B cell (primary cell): ENCODE data around the gene TMEM222. TPM values are rescaled to one million over a fixed set of nuclear protein-coding genes. Genes with fewer than 3 reads are reported as not detected.

Source experiments
- ATAC-seq: fragments of 200-7000 bp; cut with Tn5 transposase; one replicate; pipeline ENCODE4 v1.10.0; 2021; ENCODE audit warnings: low read depth, mild to moderate bottlenecking, moderate number of reproducible peaks, moderate library complexity
- CTCF ChIA-PET: fragments of 350-600 bp; sonication (Branson Sonifier 250); formaldehyde crosslinking; loops from one replicate; lab custom pipeline; 2021; ENCODE audit warnings: antibody characterized with exemption, inconsistent platforms; lab: Charles Lee
- POLR2A ChIA-PET: fragments of 350-600 bp; sonication (Branson Sonifier 250); formaldehyde crosslinking; loops from one replicate; lab custom pipeline; 2021; ENCODE audit warnings: antibody characterized with exemption; lab: Charles Lee
- DNase-seq: peaks from one replicate; pipeline ENCODE4 v3.0.0; 2013
- H2AFZ ChIP-seq: 2 replicates; pipeline ENCODE4 v1.6.1; 2012; ENCODE audit warnings: mild to moderate bottlenecking, low read depth, low read length; ENCODE audit not compliant: insufficient read depth, poor library complexity, severe bottlenecking
- H3K27ac ChIP-seq, 2 donors: 1 replicate in 1 of 2; 2 replicates in 1 of 2; pipeline ENCODE4 v1.5.1; 2012 to 2013; ENCODE audit warnings: low read length in 2 of 2, mild to moderate bottlenecking in 2 of 2, moderate library complexity in 1 of 2
- H3K27me3 ChIP-seq, 4 experiments: fragments of 200-600 bp in 1 of 4; sonication (generic) in 1 of 4; replicated peaks in 1 of 4; 1 replicate in 2 of 4; 2 replicates in 2 of 4; pipeline versions ENCODE4 v1.6.1 to v1.7.0; 2013 to 2016; ENCODE audit warnings: low read length in 3 of 4, mild to moderate bottlenecking in 2 of 4, mixed read lengths in 1 of 4, moderate library complexity in 1 of 4; ENCODE audit not compliant: insufficient read depth in 4 of 4, control insufficient read depth in 3 of 4; ENCODE audit errors: control extremely low read depth in 1 of 4
- H3K36me3 ChIP-seq, 2 experiments: replicated peaks in 1 of 2; 1 replicate in 1 of 2; 2 replicates in 1 of 2; pipeline versions ENCODE4 v1.6.1 to v1.7.1; 2013; ENCODE audit warnings: low read length in 1 of 2; ENCODE audit not compliant: insufficient read depth in 2 of 2, control insufficient read depth in 1 of 2; ENCODE audit errors: control extremely low read depth in 1 of 2, extremely low read depth in 1 of 2
- H3K4me1 ChIP-seq, 2 donors: fragments of 200-600 bp in 1 of 2; sonication (generic) in 1 of 2; 1 replicate in 1 of 2; 2 replicates in 1 of 2; pipeline versions ENCODE4 v1.5.1 to v1.6.1; 2013 to 2017; ENCODE audit warnings: low read length in 2 of 2; ENCODE audit not compliant: control insufficient read depth in 2 of 2, insufficient read depth in 2 of 2
- H3K4me2 ChIP-seq: replicated peaks from 2 replicates; pipeline ENCODE3; 2012; ENCODE audit warnings: mild to moderate bottlenecking, low read depth, low read length; ENCODE audit not compliant: poor library complexity, severe bottlenecking
- H3K4me3 ChIP-seq, 5 experiments: fragments of 200-600 bp in 1 of 5; sonication (generic) in 1 of 5; 1 replicate in 3 of 5; 2 replicates in 2 of 5; pipeline versions ENCODE4 v1.5.1 to v1.7.0; 2011 to 2016; ENCODE audit warnings: low read length in 4 of 5, mild to moderate bottlenecking in 4 of 5, low read depth in 2 of 5, control low read depth in 1 of 5, moderate library complexity in 1 of 5; ENCODE audit not compliant: insufficient read depth in 1 of 5; ENCODE audit errors: control extremely low read depth in 1 of 5, extremely low read depth in 1 of 5
- H3K79me2 ChIP-seq: fragments of 200-600 bp; sonication (generic); one replicate; pipeline ENCODE4 v1.6.0; 2016; ENCODE audit warnings: low read length; ENCODE audit not compliant: control insufficient read depth, insufficient read depth
- H3K9ac ChIP-seq: fragments of 200-600 bp; sonication (generic); 2 replicates; pipeline ENCODE4 v1.6.1; 2017; ENCODE audit warnings: mild to moderate bottlenecking, low read length, moderate library complexity
- H3K9me3 ChIP-seq, 3 donors: one replicate each; pipeline versions ENCODE4 v1.6.1 to v1.7.1; 2013; ENCODE audit warnings: low read length in 2 of 3; ENCODE audit not compliant: control insufficient read depth in 2 of 3, insufficient read depth in 1 of 3; ENCODE audit errors: control extremely low read depth in 1 of 3
- H4K20me1 ChIP-seq: 2 replicates; pipeline ENCODE4 v1.6.0; 2012; ENCODE audit warnings: mild to moderate bottlenecking, low read length; ENCODE audit not compliant: insufficient read depth, control insufficient read depth, poor library complexity, severe bottlenecking
- H3K27ac Mint-ChIP-seq: one replicate; pipeline ENCODE4 v1.8.0; 2021; ENCODE audit warnings: mixed read lengths
- H3K27me3 Mint-ChIP-seq: one replicate; pipeline ENCODE4 v1.8.0; 2021; ENCODE audit warnings: mixed read lengths
- H3K4me1 Mint-ChIP-seq: one replicate; pipeline ENCODE4 v1.8.0; 2021; ENCODE audit warnings: mixed read lengths
- H3K4me3 Mint-ChIP-seq: one replicate; pipeline ENCODE4 v1.8.0; 2021; ENCODE audit warnings: mixed read lengths
- H3K9me3 Mint-ChIP-seq: one replicate; pipeline ENCODE4 v1.8.0; 2022; ENCODE audit warnings: mixed read lengths; ENCODE audit not compliant: insufficient read depth
- CTCF ChIP-seq: fragments of 200-600 bp; IDR thresholded peaks from one replicate; pipeline ENCODE4 v1.8.0; 2022; ENCODE audit warnings: antibody characterized with exemption, mild to moderate bottlenecking
- EZH2 ChIP-seq: IDR thresholded peaks from 2 replicates; pipeline ENCODE4 v1.6.1; 2012; ENCODE audit warnings: borderline replicate concordance, low read depth, mild to moderate bottlenecking, moderate library complexity, low read length; ENCODE audit not compliant: insufficient read depth, poor library complexity, severe bottlenecking
- WGBS: methylation state at CpG from one replicate; pipeline ENCODE4 v1.1.5; 2013; ENCODE audit warnings: missing lambda C conversion rate; ENCODE audit not compliant: insufficient coverage; 5-methylcytosine and 5-hydroxymethylcytosine counted together
- intact Hi-C: fragments of 100-400 bp; cut with micrococcal nuclease; formaldehyde crosslinking; loops from one replicate; pipeline ENCODE4 v1.10.0; 2022
- polyA plus RNA-seq: library from polyadenylated mRNA; depleted of rRNA; stranded (reverse); fragments of >200 nt; gene quantifications from 2 replicates; pipeline ENCODE4 v1.2.3, GENCODE V29; 2012
- total RNA-seq, 2 donors: library from RNA; stranded (reverse); fragments of 120-200 nt in 1 of 2; gene quantifications; 1 replicate in 1 of 2; 2 replicates in 1 of 2; pipeline versions ENCODE4 v1.2.3 to v1.2.4, GENCODE V29; 2013 to 2022

TMEM222 gene
- total and polyA plus RNA-seq, 2 donors (not counting 1 experiment from before 2014, with no cell fraction given) = 44.2 to 80.9 TPM

- ATAC-seq = no peak
- no peak overlapping the region for H3K4me3 ChIP-seq
- intact Hi-C loops = no loop called here
- Mint-ChIP-seq H3K27ac (no peak overlapping the region), H3K27me3 (no peaks in the 10 kb centered on the region), H3K4me1 (peaks cover 69% of the 10 kb centered on the region), H3K9me3 (no peaks in the 10 kb centered on the region), H3K4me3 (no peak overlapping the region)
- no peaks in the 10 kb centered on the region for H3K9me3 ChIP-seq
- H4K20me1 ChIP-seq = peaks cover 62% of the 10 kb centered on the region
- H3K9ac ChIP-seq = no peak overlapping the region
- WGBS = 95% methylated on average over 4 of the region's 5 CpGs
- ChIA-PET CTCF (interaction anchor here (0.9 to 3.0 kb wide), 6 partner anchors 9 to 67 kb away, joined by 3 to 16 read pairs (median 8); partner anchors contain the start of genes GPR3 and SYTL1), POLR2A (interaction anchor here (1.5 kb wide), 1 partner anchor 14 kb away, joined by 3 read pairs; the partner anchor contains the start of gene SYTL1)
- H3K27me3 ChIP-seq = no peaks in the 10 kb centered on the region
- TF ChIP-seq CTCF (no peak), EZH2 (no peak)
- H3K27ac ChIP-seq = no peak overlapping the region
- no peak for DNase-seq
- peaks cover 100% of the 10 kb centered on the region for H3K79me2 ChIP-seq
- peaks cover 16 to 32% of the 10 kb centered on the region in 2 donors for H3K4me1 ChIP-seq
- no peak overlapping the region for H2AFZ ChIP-seq
- H3K36me3 ChIP-seq = peaks cover 0 to 61% of the 10 kb centered on the region in 2 experiments
- no peak overlapping the region for H3K4me2 ChIP-seq
Measured at GRCh38 chr1:27327964-27328363, 6.0 kb downstream of the TMEM222 start.

- Histone ChIP-seq H3K27me3 (no peaks in the 10 kb centered on the region), H3K27ac (no peak overlapping the region), H2AFZ (no peak overlapping the region), H4K20me1 (peaks cover 56% of the 10 kb centered on the region), H3K4me2 (no peak overlapping the region), H3K9ac (no peak overlapping the region), H3K36me3 (peaks cover 0 to 82% of the 10 kb centered on the region in 2 experiments), H3K4me1 (peaks cover 11 to 24% of the 10 kb centered on the region in 2 donors), H3K4me3 (no peak overlapping the region), H3K9me3 (peaks cover 0 to 4% (median 0%) of the 10 kb centered on the region in 3 donors), H3K79me2 (peaks cover 86% of the 10 kb centered on the region)
- Mint-ChIP-seq H3K27me3 (no peaks in the 10 kb centered on the region), H3K4me3 (no peak overlapping the region), H3K4me1 (peaks cover 51% of the 10 kb centered on the region), H3K9me3 (no peaks in the 10 kb centered on the region), H3K27ac (no peak overlapping the region)
- no peak for DNase-seq
- ChIA-PET POLR2A (no interaction called here), CTCF (interaction anchor here (1.0 to 7.2 kb wide), 2 partner anchors 34 to 58 kb away, joined by 3 to 96 read pairs; partner anchors contain the start of gene GPR3)
- intact Hi-C loops = no loop called here
- WGBS = 96% methylated on average over 7 of the region's 8 CpGs
- TF ChIP-seq EZH2 = no peak
- TF ChIP-seq CTCF = no peak
- no peak for ATAC-seq
Measured at GRCh38 chr1:27330786-27331185, 8.8 kb downstream of the TMEM222 start.
